Endothelial cell of umbilical vein (primary cell): ENCODE results near the gene MYLIP. TPM values are rescaled to one million over a fixed set of nuclear protein-coding genes. Genes with fewer than 3 reads are reported as not detected.

Experiments
- BruUV-seq: library from RNA; stranded (reverse); fragments of 400-500 nt; replicated peaks from 2 replicates; lab custom pipeline; 2021; lab: Mats Ljungman, UMichigan
- CTCF ChIA-PET: fragments of 300-600, 350-600 bp; sonication (Branson Sonifier 250); formaldehyde crosslinking; loops from one replicate; lab custom pipeline; 2021; ENCODE audit warnings: antibody characterized with exemption, inconsistent platforms; lab: Charles Lee
- POLR2A ChIA-PET: fragments of 300-600, 350-600 bp; sonication (Branson Sonifier 250); formaldehyde crosslinking; loops from one replicate; lab custom pipeline; 2021; ENCODE audit warnings: antibody characterized with exemption, inconsistent platforms; lab: Charles Lee
- DNase-seq: peaks from one replicate; pipeline ENCODE4 v3.0.0-alpha.2; 2011; ENCODE audit warnings: low read depth, low spot score
- FAIRE-seq: peaks from 2 replicates; lab custom pipeline; 2011; peaks lifted over from hg19 to GRCh38; lab: Jason Lieb, UNC
- H2AFZ ChIP-seq: 2 replicates; pipeline ENCODE4 v1.6.0; 2012; ENCODE audit warnings: low read depth, low read length, control low read depth, inconsistent platforms
- H3K27ac ChIP-seq: 2 replicates; pipeline ENCODE4 v1.5.1; 2011; ENCODE audit warnings: low read depth, mild to moderate bottlenecking, control low read depth, low read length, moderate library complexity; ENCODE audit not compliant: insufficient read depth
- H3K27me3 ChIP-seq, 2 experiments: 2 replicates each; pipeline versions ENCODE4 v1.6.0 to v1.6.1; 2011; ENCODE audit warnings: low read length in 2 of 2, mixed read lengths in 1 of 2; ENCODE audit not compliant: control insufficient read depth in 2 of 2, insufficient read depth in 2 of 2
- H3K36me3 ChIP-seq, 2 experiments: 2 replicates in 1 of 2; 3 replicates in 1 of 2; pipeline ENCODE4 v1.5.1; 2011; ENCODE audit warnings: low read length in 2 of 2, mild to moderate bottlenecking in 1 of 2, moderate library complexity in 1 of 2; ENCODE audit not compliant: control insufficient read depth in 2 of 2, insufficient read depth in 2 of 2; ENCODE audit errors: extremely low read depth in 1 of 2
- H3K4me1 ChIP-seq: 3 replicates; pipeline ENCODE4 v1.5.1; 2011; ENCODE audit warnings: mild to moderate bottlenecking, low read length; ENCODE audit not compliant: control insufficient read depth, insufficient read depth; ENCODE audit errors: extremely low read depth
- H3K4me2 ChIP-seq: 2 replicates; pipeline ENCODE4 v1.6.1; 2011; ENCODE audit warnings: low read length, control low read depth, mixed read lengths; ENCODE audit not compliant: insufficient read depth
- H3K4me3 ChIP-seq, 3 experiments: fragments of 200-600 bp in 1 of 3; sonication (generic), shearing (Covaris generic) in 1 of 3; replicated peaks in 1 of 3; 2 replicates each; pipeline ENCODE4 v1.5.1; 2011 to 2016; ENCODE audit warnings: control low read depth in 3 of 3, low read length in 3 of 3, mild to moderate bottlenecking in 2 of 3, inconsistent platforms in 1 of 3, low read depth in 1 of 3, moderate library complexity in 1 of 3; ENCODE audit not compliant: insufficient read depth in 1 of 3
- H3K79me2 ChIP-seq: 2 replicates; pipeline ENCODE4 v1.6.0; 2012; ENCODE audit warnings: low read length, inconsistent platforms; ENCODE audit not compliant: control insufficient read depth, insufficient read depth
- H3K9ac ChIP-seq: replicated peaks from 2 replicates; pipeline ENCODE3; 2011; ENCODE audit warnings: low read length, control low read depth; ENCODE audit not compliant: insufficient read depth; ENCODE audit errors: extremely low read depth
- H3K9me1 ChIP-seq: replicated peaks from 3 replicates; pipeline ENCODE4 v1.6.0; 2011; ENCODE audit warnings: mild to moderate bottlenecking, low read length; ENCODE audit not compliant: control insufficient read depth, insufficient read depth; ENCODE audit errors: extremely low read depth
- H3K9me3 ChIP-seq: replicated peaks from 2 replicates; pipeline ENCODE4 v1.5.1; 2012; ENCODE audit warnings: low read length, inconsistent platforms; ENCODE audit not compliant: control insufficient read depth, insufficient read depth
- H4K20me1 ChIP-seq: replicated peaks from 2 replicates; pipeline ENCODE3; 2011; ENCODE audit warnings: mild to moderate bottlenecking, low read length; ENCODE audit not compliant: control insufficient read depth, insufficient read depth; ENCODE audit errors: extremely low read depth
- CTCF ChIP-seq, 2 donors: IDR thresholded peaks; 1 replicate in 1 of 2; 2 replicates in 1 of 2; pipeline ENCODE4 v1.5.1; 2011; ENCODE audit warnings: low read length in 2 of 2, mild to moderate bottlenecking in 2 of 2, moderate library complexity in 2 of 2, control low read depth in 1 of 2, inconsistent platforms in 1 of 2, low read depth in 1 of 2; ENCODE audit not compliant: insufficient read depth in 1 of 2; ENCODE audit errors: extremely low read depth in 1 of 2
- EZH2 ChIP-seq: IDR thresholded peaks from 2 replicates; pipeline ENCODE4 v1.6.1; 2012; ENCODE audit warnings: borderline replicate concordance, low read depth, mild to moderate bottlenecking, moderate library complexity, low read length, inconsistent platforms; ENCODE audit not compliant: severe bottlenecking
- FOS ChIP-seq: IDR thresholded peaks from 2 replicates; pipeline ENCODE4 v1.6.1; 2011; ENCODE audit warnings: mild to moderate bottlenecking, low read length, moderate library complexity, borderline replicate concordance; ENCODE audit not compliant: insufficient read depth
- GATA2 ChIP-seq: IDR thresholded peaks from 2 replicates; pipeline ENCODE4 v1.7.0; 2011; ENCODE audit warnings: low read depth, mild to moderate bottlenecking, moderate library complexity, mixed read lengths, low read length; ENCODE audit not compliant: insufficient read length, insufficient read depth
- JUN ChIP-seq: IDR thresholded peaks from 2 replicates; pipeline ENCODE4 v1.6.1; 2011; ENCODE audit warnings: borderline replicate concordance, low read depth; ENCODE audit not compliant: insufficient read length, insufficient read depth
- MAX ChIP-seq: IDR thresholded peaks from 2 replicates; pipeline ENCODE4 v1.6.1; 2011; ENCODE audit not compliant: insufficient read depth, insufficient read length
- MYC ChIP-seq: IDR thresholded peaks from one replicate; pipeline ENCODE4 v1.6.1; 2011; ENCODE audit warnings: mild to moderate bottlenecking, low read depth, low read length
- POLR2A ChIP-seq: IDR thresholded peaks from 2 replicates; pipeline ENCODE4 v1.6.1; 2012; ENCODE audit warnings: low read depth, mild to moderate bottlenecking, control low read depth, low read length
- POLR2AphosphoS5 ChIP-seq: IDR thresholded peaks from 2 replicates; pipeline ENCODE4 v1.6.1; 2012; ENCODE audit warnings: low read depth, mild to moderate bottlenecking, control low read depth, low read length, moderate library complexity; ENCODE audit not compliant: insufficient read depth
- dilution Hi-C: fragments of 300-500 bp; cut with MboI; formaldehyde crosslinking; loops from one replicate; pipeline ENCODE4 v1.15.0; 2019; ENCODE audit warnings: low sequenced_read_pairs; ENCODE audit not compliant: extremely low pct_ligation_motif_present
- intact Hi-C: fragments of 100-400 bp; cut with micrococcal nuclease; formaldehyde crosslinking; loops from one replicate; pipeline ENCODE4 v1.10.0; 2022
- polyA plus RNA-seq, 4 experiments: library from polyadenylated mRNA; depleted of rRNA in 3 of 4; stranded (reverse) in 3 of 4; unstranded in 1 of 4; fragments of >200 nt; gene quantifications; 2 replicates each; pipeline versions ENCODE4 v1.2.1 to v1.2.3, GENCODE V29; 2011 to 2012; ENCODE audit warnings: missing spikeins in 1 of 4
- total RNA-seq: library from RNA; stranded (reverse); gene quantifications from 2 replicates; pipeline ENCODE4 v1.2.3, GENCODE V29; 2021

Gene MYLIP
- total and polyA plus RNA-seq, 2 donors (not counting 3 experiments of a cell fraction or from before 2014, with no cell fraction given), result 16.9 to 19.2 TPM

DNA sequence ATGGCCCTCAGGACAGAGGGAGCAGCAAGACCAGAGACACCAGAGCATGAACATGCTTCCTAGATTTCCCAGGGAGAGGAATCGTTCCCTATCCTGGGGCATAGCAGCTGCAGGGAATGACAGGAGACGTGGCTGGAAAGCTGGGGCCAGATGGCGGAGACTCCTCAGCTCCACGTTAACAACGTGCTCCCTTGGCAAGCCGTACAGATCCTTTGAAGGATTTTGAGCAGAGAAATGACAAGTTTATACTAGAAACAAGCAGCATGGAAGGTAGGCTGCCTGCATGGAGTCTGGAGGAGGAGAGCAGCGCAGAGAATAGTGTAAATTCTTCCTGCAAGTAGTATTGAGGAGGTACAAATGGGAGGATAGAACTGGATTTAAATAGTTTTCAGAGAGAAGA, 11.7 kb downstream of the MYLIP start:
- DNase-seq, result no peak

More for the DNA sequence above, 11.7 kb downstream of the MYLIP start:
- Histone ChIP-seq H3K4me2 (no peak overlapping the region), H4K20me1 (no peaks in the 10 kb centered on the region), H3K79me2 (peaks cover 31% of the 10 kb centered on the region), H3K27ac (no peak overlapping the region), H2AFZ (no peak overlapping the region), H3K36me3 (peaks cover 18 to 20% of the 10 kb centered on the region in 2 experiments), H3K4me1 (peaks cover 12% of the 10 kb centered on the region), H3K4me3 (no peak overlapping the region), H3K27me3 (no peaks in the 10 kb centered on the region), H3K9ac (no peak overlapping the region), H3K9me3 (no peaks in the 10 kb centered on the region), H3K9me1 (no peaks in the 10 kb centered on the region)
- TF ChIP-seq POLR2AphosphoS5, result no peak
- no peak for TF ChIP-seq CTCF (IDR thresholded peaks at IDR 0.05; ENCODE audit: extremely low read depth in 1 of 2, insufficient read depth in 1 of 2, low read depth in 1 of 2, low read length in 2 of 2)
- TF ChIP-seq GATA2, result no peak
- no peak for TF ChIP-seq MAX
- TF ChIP-seq MYC, result no peak
- TF ChIP-seq EZH2, result no peak
- TF ChIP-seq POLR2A, result no peak
- no peak for TF ChIP-seq FOS
- TF ChIP-seq JUN, result no peak
- POLR2A ChIA-PET, result no interaction called here
- FAIRE-seq, result no peak
- dilution Hi-C loops, result no loop called here
- intact Hi-C loops, result no loop called here
- CTCF ChIA-PET, result no interaction called here
- BruUV-seq, result no TSS peak
